ENCODE results near the gene SF1. TPM values are rescaled to one million over a fixed set of nuclear protein-coding genes. Genes with fewer than 3 reads are reported as not detected.

The SF1 gene
- total RNA-seq, 3 donors from 2014 or later: 549 to 586 (median 553) TPM

- Mint-ChIP-seq H3K4me1 (ENCODE audit: low read depth) (peaks cover 22% of the 10 kb centered on the region), H3K9me3 (no peaks in the 10 kb centered on the region), H3K4me3 (no peak overlapping the region), H3K27me3 (ENCODE audit: low read depth) (no peaks in the 10 kb centered on the region), H3K36me3 (ENCODE audit: insufficient read depth) (peaks cover 14% of the 10 kb centered on the region)
- DNase-seq: no peak
- no peak for ATAC-seq
These were observed 23.3 kb downstream of the SF1 start for GRCh38 chr11:64754919-64755662.

- Mint-ChIP-seq H3K36me3 (ENCODE audit: insufficient read depth) (peaks cover 14% of the 10 kb centered on the region), H3K4me1 (ENCODE audit: low read depth) (peaks cover 18% of the 10 kb centered on the region), H3K4me3 (no peak overlapping the region), H3K9me3 (no peaks in the 10 kb centered on the region), H3K27me3 (ENCODE audit: low read depth) (no peaks in the 10 kb centered on the region)
- no peak for ATAC-seq
- DNase-seq: no peak
These were observed 24.0 kb downstream of the SF1 start for GRCh38 chr11:64754124-64754918.

- ATAC-seq: no peak
- H3K36me3 Mint-ChIP-seq (ENCODE audit: insufficient read depth): peaks cover 14% of the 10 kb centered on the region
- peaks cover 13% of the 10 kb centered on the region for H3K4me1 Mint-ChIP-seq (ENCODE audit: low read depth)
- DNase-seq: no peak
- H3K27me3 Mint-ChIP-seq (ENCODE audit: low read depth): no peaks in the 10 kb centered on the region
- H3K4me3 Mint-ChIP-seq: no peak overlapping the region
- H3K9me3 Mint-ChIP-seq: no peaks in the 10 kb centered on the region
These were observed 24.8 kb downstream of the SF1 start for GRCh38 chr11:64753380-64754123.

GRCh38 chr11:64753019-64753379 is 25.3 kb downstream of the SF1 start:
- no peak for DNase-seq
- H3K4me1 Mint-ChIP-seq (ENCODE audit: low read depth): peaks cover 15% of the 10 kb centered on the region

GRCh38 chr11:64752175-64752970 is 26.0 kb downstream of the SF1 start:
- Mint-ChIP-seq H3K36me3 (ENCODE audit: insufficient read depth) (peaks cover 14% of the 10 kb centered on the region), H3K4me3 (no peak overlapping the region), H3K9me3 (no peaks in the 10 kb centered on the region), H3K4me1 (ENCODE audit: low read depth) (peaks cover 17% of the 10 kb centered on the region), H3K27me3 (ENCODE audit: low read depth) (no peaks in the 10 kb centered on the region)
- ATAC-seq (no peak), DNase-seq (no peak)

More at GRCh38 chr11:64753019-64753379, 25.3 kb downstream of the SF1 start:
- Mint-ChIP-seq H3K4me3 (no peak overlapping the region), H3K9me3 (no peaks in the 10 kb centered on the region), H3K27me3 (ENCODE audit: low read depth) (no peaks in the 10 kb centered on the region), H3K36me3 (ENCODE audit: insufficient read depth) (peaks cover 14% of the 10 kb centered on the region)
- ATAC-seq: no peak

- ATAC-seq (no peak), DNase-seq (no peak)
- H3K27me3 Mint-ChIP-seq (ENCODE audit: low read depth): no peaks in the 10 kb centered on the region
- peaks cover 14% of the 10 kb centered on the region for H3K36me3 Mint-ChIP-seq (ENCODE audit: insufficient read depth)
- H3K4me1 Mint-ChIP-seq (ENCODE audit: low read depth): peaks cover 17% of the 10 kb centered on the region
- H3K4me3 Mint-ChIP-seq: no peak overlapping the region
- H3K9me3 Mint-ChIP-seq: no peaks in the 10 kb centered on the region
These were observed 26.8 kb downstream of the SF1 start for GRCh38 chr11:64751580-64751979.

GRCh38 chr11:64751136-64751535 is 27.2 kb downstream of the SF1 start:
- Mint-ChIP-seq H3K36me3 (ENCODE audit: insufficient read depth) (peaks cover 14% of the 10 kb centered on the region), H3K4me3 (no peak overlapping the region), H3K27me3 (ENCODE audit: low read depth) (no peaks in the 10 kb centered on the region), H3K9me3 (no peaks in the 10 kb centered on the region), H3K4me1 (ENCODE audit: low read depth) (peaks cover 17% of the 10 kb centered on the region)
- ATAC-seq: no peak
- no peak for DNase-seq

GRCh38 chr11:64750361-64751054 is 27.8 kb downstream of the SF1 start:
- ATAC-seq: no peak

GRCh38 chr11:64747961-64748665 is 30.2 kb downstream of the SF1 start:
- no peaks in the 10 kb centered on the region for H3K27me3 Mint-ChIP-seq (ENCODE audit: low read depth)
- H3K36me3 Mint-ChIP-seq (ENCODE audit: insufficient read depth): peaks cover 14% of the 10 kb centered on the region
- no peak for DNase-seq
- no peak for ATAC-seq
- H3K4me3 Mint-ChIP-seq: no peak overlapping the region
- H3K4me1 Mint-ChIP-seq (ENCODE audit: low read depth): peaks cover 28% of the 10 kb centered on the region
- H3K9me3 Mint-ChIP-seq: no peaks in the 10 kb centered on the region

More at GRCh38 chr11:64750361-64751054, 27.8 kb downstream of the SF1 start:
- Mint-ChIP-seq H3K36me3 (ENCODE audit: insufficient read depth) (peaks cover 14% of the 10 kb centered on the region), H3K4me1 (ENCODE audit: low read depth) (peaks cover 19% of the 10 kb centered on the region), H3K4me3 (no peak overlapping the region), H3K27me3 (ENCODE audit: low read depth) (no peaks in the 10 kb centered on the region), H3K9me3 (no peaks in the 10 kb centered on the region)
- DNase-seq: no peak

GRCh38 chr11:64746486-64746885 is 31.9 kb downstream of the SF1 start:
- no peak for ATAC-seq
- Mint-ChIP-seq H3K4me1 (ENCODE audit: low read depth) (peaks cover 34% of the 10 kb centered on the region), H3K36me3 (ENCODE audit: insufficient read depth) (peaks cover 2% of the 10 kb centered on the region), H3K9me3 (no peaks in the 10 kb centered on the region), H3K4me3 (peak overlapping the region; percentile 19), H3K27me3 (ENCODE audit: low read depth) (no peaks in the 10 kb centered on the region)
- DNase-seq: no peak

- Mint-ChIP-seq H3K4me1 (ENCODE audit: low read depth) (peaks cover 37% of the 10 kb centered on the region), H3K27me3 (ENCODE audit: low read depth) (no peaks in the 10 kb centered on the region), H3K4me3 (peak overlapping the region; percentile 86), H3K9me3 (no peaks in the 10 kb centered on the region), H3K36me3 (ENCODE audit: insufficient read depth) (no peaks in the 10 kb centered on the region)
- ATAC-seq (peak; percentile 19 to 27), DNase-seq (peak; percentile 62)
These were observed 32.6 kb downstream of the SF1 start for GRCh38 chr11:64745521-64746328.

- peak in 1 of 2 donors; percentile 4 for ATAC-seq
- Mint-ChIP-seq H3K4me1 (ENCODE audit: low read depth) (peaks cover 36% of the 10 kb centered on the region), H3K27me3 (ENCODE audit: low read depth) (no peaks in the 10 kb centered on the region), H3K9me3 (no peaks in the 10 kb centered on the region), H3K36me3 (ENCODE audit: insufficient read depth) (peaks cover 5% of the 10 kb centered on the region), H3K4me3 (peak overlapping the region; percentile 86)
- DNase-seq: peak; percentile 62
These were observed 33.2 kb downstream of the SF1 start for GRCh38 chr11:64745189-64745520.
